Measurements from ENCODE around the gene PLCB2. TPM values are rescaled to one million over a fixed set of nuclear protein-coding genes. Genes with fewer than 3 reads are reported as not detected.

Gene PLCB2
- total RNA-seq, 1 donor from 2014 or later: 2.6 TPM

DNA sequence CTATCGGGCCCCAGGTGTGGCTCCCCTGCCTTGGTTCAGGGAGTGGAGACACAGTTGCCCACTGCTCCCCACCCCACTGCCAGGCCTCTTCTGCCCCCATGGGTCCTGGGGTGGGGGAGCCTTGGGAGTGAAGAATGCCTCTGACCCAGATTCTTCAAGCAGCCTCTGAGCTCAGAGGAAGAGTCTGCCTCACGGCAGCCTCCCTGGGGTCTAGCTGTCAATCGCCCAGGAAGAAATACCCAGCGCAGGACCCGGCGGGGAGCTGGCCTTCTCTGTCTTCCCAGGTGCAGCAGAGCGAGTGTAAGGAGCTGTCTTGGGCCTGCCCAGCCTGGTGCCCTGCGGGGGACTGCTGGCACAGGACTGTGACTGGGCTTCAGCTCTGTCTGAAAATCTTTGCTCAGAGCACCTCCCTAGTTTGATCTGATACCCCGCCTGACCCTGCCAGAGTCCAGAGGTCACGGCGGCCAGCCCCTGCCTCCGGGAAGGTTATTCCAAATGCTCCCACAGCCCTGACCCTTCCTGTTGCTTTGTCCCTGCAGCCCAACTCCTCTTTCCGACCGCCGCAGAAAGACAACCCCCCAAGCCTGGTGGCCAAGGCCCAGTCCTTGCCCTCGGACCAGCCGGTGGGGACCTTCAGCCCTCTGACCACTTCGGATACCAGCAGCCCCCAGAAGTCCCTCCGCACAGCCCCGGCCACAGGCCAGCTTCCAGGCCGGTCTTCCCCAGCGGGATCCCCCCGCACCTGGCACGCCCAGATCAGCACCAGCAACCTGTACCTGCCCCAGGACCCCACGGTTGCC lies 35.9 kb downstream of the PLCB2 start:
- DNase-seq: no peak
- Mint-ChIP-seq H3K27me3 (ENCODE audit: unreplicated experiment) (peaks cover 8% of the 10 kb centered on the region), H3K4me1 (ENCODE audit: low read depth, unreplicated experiment) (peaks cover 2% of the 10 kb centered on the region), H3K4me3 (ENCODE audit: unreplicated experiment) (no peak overlapping the region), H3K36me3 (ENCODE audit: unreplicated experiment) (no peaks in the 10 kb centered on the region), H3K27ac (ENCODE audit: unreplicated experiment) (no peak overlapping the region), H3K9me3 (ENCODE audit: unreplicated experiment) (peaks cover 3% of the 10 kb centered on the region)
- TF ChIP-seq, protein P1, sequence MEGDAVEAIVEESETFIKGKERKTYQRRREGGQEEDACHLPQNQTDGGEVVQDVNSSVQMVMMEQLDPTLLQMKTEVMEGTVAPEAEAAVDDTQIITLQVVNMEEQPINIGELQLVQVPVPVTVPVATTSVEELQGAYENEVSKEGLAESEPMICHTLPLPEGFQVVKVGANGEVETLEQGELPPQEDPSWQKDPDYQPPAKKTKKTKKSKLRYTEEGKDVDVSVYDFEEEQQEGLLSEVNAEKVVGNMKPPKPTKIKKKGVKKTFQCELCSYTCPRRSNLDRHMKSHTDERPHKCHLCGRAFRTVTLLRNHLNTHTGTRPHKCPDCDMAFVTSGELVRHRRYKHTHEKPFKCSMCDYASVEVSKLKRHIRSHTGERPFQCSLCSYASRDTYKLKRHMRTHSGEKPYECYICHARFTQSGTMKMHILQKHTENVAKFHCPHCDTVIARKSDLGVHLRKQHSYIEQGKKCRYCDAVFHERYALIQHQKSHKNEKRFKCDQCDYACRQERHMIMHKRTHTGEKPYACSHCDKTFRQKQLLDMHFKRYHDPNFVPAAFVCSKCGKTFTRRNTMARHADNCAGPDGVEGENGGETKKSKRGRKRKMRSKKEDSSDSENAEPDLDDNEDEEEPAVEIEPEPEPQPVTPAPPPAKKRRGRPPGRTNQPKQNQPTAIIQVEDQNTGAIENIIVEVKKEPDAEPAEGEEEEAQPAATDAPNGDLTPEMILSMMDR (IDR thresholded peaks at IDR 0.05; ENCODE audit: partially characterized antibody, unreplicated experiment): no peak

DNA sequence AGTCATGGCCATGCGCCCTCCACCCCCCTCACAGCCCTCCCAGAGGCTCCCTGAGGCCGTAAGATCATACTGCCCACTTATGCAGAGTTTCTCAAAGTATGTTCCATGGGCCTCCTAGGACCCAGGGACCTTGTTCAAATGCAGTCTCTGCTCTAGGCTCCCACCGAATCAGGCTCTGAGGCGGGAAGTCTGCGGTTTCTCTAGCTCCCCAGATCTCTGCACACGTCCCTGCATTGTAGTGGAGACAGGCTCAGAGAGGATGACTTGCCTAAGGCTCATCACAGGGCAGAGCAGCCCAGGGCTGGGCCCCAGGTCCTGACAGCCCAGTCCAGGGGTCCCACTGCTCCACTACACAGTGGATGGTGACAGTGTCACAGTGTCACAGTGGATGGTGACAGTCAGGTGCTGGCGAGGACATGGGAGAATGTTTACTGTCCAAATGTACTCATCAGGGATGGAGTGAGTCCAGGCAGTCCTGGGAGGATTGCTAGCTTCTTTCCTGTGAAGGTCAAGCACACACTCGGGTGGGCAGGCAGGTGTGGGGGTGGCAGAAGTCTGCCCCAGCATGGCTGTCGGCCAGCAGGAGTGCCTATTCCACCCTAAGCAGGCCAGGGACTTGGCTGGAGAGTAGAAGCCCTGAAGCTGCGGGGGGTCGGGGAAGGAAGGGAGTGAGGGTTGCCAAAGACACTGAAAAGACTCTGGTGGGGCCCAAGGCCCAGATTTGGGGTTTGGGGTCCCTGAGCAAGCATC lies 37.3 kb downstream of the PLCB2 start:
- peaks cover 3% of the 10 kb centered on the region for H3K9me3 Mint-ChIP-seq (ENCODE audit: unreplicated experiment)
- no peak overlapping the region for H3K4me3 Mint-ChIP-seq (ENCODE audit: unreplicated experiment)
- H3K4me1 Mint-ChIP-seq (ENCODE audit: low read depth, unreplicated experiment): no peaks in the 10 kb centered on the region
- no peak for DNase-seq
- H3K27ac Mint-ChIP-seq (ENCODE audit: unreplicated experiment): no peak overlapping the region
- H3K36me3 Mint-ChIP-seq (ENCODE audit: unreplicated experiment): no peaks in the 10 kb centered on the region
- peaks cover 8% of the 10 kb centered on the region for H3K27me3 Mint-ChIP-seq (ENCODE audit: unreplicated experiment)
- TF ChIP-seq, protein P1 (IDR thresholded peaks at IDR 0.05; ENCODE audit: partially characterized antibody, unreplicated experiment): no peak

DNA sequence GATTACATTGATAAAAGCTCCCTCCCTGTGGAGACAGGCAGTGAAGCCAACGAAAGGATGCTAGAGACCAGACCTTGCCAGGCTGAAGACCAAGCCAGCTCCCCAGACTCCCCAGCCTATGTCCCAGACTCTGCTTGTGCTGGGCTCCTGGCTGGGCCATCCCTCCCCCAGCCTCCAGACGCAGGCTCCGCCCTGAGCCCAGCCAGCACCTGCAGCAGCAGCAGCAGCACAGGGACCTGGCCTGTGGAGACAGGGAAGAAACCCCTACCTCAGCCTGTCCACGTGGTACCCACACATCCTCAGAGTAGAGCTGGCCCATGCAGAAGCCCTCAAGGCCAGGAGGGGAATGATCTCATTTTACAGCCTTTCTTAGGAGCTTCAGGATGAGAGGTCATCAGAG lies 38.1 kb downstream of the PLCB2 start:
- H3K36me3 Mint-ChIP-seq (ENCODE audit: unreplicated experiment): no peaks in the 10 kb centered on the region
- no peak overlapping the region for H3K4me3 Mint-ChIP-seq (ENCODE audit: unreplicated experiment)
- H3K27me3 Mint-ChIP-seq (ENCODE audit: unreplicated experiment): peaks cover 4% of the 10 kb centered on the region
- TF ChIP-seq, protein P1 (IDR thresholded peaks at IDR 0.05; ENCODE audit: partially characterized antibody, unreplicated experiment): no peak
- peaks cover 3% of the 10 kb centered on the region for H3K4me1 Mint-ChIP-seq (ENCODE audit: low read depth, unreplicated experiment)
- no peak overlapping the region for H3K27ac Mint-ChIP-seq (ENCODE audit: unreplicated experiment)
- no peak for DNase-seq
- H3K9me3 Mint-ChIP-seq (ENCODE audit: unreplicated experiment): peaks cover 3% of the 10 kb centered on the region

DNA sequence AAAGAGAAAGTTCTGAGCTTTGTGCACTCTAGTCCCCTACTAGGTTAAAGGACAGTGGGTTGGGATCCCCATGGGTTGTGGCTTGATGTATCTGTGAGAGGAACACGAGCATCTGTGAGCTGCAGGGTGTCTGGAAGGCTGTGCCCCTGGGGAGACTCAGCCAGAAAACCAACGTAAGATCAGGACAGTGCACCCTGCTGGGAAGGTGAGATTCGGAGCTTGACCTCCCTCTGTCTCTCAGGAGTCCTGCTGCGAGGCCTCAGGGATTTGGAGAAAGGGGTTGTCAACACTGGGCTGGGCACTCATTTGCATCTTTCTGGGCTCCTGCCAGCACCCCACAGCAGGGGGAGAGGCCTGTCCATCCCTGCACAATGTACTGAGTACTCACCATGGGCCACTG lies 40.1 kb downstream of the PLCB2 start:
- Mint-ChIP-seq H3K4me3 (ENCODE audit: unreplicated experiment) (no peak overlapping the region), H3K27me3 (ENCODE audit: unreplicated experiment) (peaks cover 2% of the 10 kb centered on the region), H3K4me1 (ENCODE audit: low read depth, unreplicated experiment) (peaks cover 7% of the 10 kb centered on the region), H3K9me3 (ENCODE audit: unreplicated experiment) (peaks cover 3% of the 10 kb centered on the region), H3K36me3 (ENCODE audit: unreplicated experiment) (no peaks in the 10 kb centered on the region), H3K27ac (ENCODE audit: unreplicated experiment) (no peak overlapping the region)
- TF ChIP-seq, protein P1 (IDR thresholded peaks at IDR 0.05; ENCODE audit: partially characterized antibody, unreplicated experiment): no peak
- DNase-seq: no peak

DNA sequence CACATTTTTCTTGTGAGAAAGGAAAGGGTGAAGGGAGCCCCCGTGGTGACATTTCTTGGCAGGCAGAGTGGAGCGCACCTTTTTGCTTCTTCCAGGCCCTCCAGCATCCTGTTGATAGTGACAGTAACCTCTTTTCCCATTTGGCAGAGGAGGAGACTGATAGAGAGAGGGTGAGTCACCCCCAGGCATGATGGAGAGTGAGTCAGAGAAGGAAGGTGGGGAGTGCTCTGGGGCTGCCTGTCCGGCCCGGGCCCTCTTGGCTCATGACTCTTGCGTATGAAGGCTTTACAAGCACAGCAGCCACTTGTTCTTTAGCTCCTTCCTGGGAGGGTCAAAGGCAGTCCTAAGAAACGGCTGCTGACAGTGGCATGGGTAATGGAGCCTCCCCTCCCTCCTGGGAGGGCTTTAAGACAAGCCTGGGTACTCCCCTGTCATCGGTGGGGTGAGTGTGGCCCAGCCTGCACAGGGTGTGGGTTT lies 40.9 kb downstream of the PLCB2 start:
- Mint-ChIP-seq H3K27me3 (ENCODE audit: unreplicated experiment) (peaks cover 3% of the 10 kb centered on the region), H3K36me3 (ENCODE audit: unreplicated experiment) (no peaks in the 10 kb centered on the region), H3K4me3 (ENCODE audit: unreplicated experiment) (no peak overlapping the region), H3K9me3 (ENCODE audit: unreplicated experiment) (peaks cover 3% of the 10 kb centered on the region), H3K27ac (ENCODE audit: unreplicated experiment) (no peak overlapping the region), H3K4me1 (ENCODE audit: low read depth, unreplicated experiment) (peaks cover 7% of the 10 kb centered on the region)
- TF ChIP-seq, protein P1 (IDR thresholded peaks at IDR 0.05; ENCODE audit: partially characterized antibody, unreplicated experiment): no peak
- DNase-seq: no peak
